IMR-90 (cell line): Measurements from ENCODE around the gene GNB5. TPM values are rescaled to one million over a fixed set of nuclear protein-coding genes. Genes with fewer than 3 reads are reported as not detected.
A peak's percentile ranks its signal among the peaks of the same experiment; 100 is the strongest.

Source experiments
- ATAC-seq: fragments of 200-7000 bp; cut with Tn5 transposase; 2 replicates; pipeline ENCODE4 v1.9.1; 2020; ENCODE audit warnings: low read depth, mild to moderate bottlenecking, moderate library complexity
- BruUV-seq: library from RNA; stranded (reverse); fragments of 400-500 nt; replicated peaks from 2 replicates; lab custom pipeline; 2021; lab: Mats Ljungman, UMichigan
- CTCF ChIA-PET: fragments of 300-600 bp; formaldehyde crosslinking; extraction: SDS; loops from one replicate; lab custom pipeline; 2021; ENCODE audit warnings: antibody characterized with exemption; lab: Yijun Ruan, JAX
- POLR2A ChIA-PET: fragments of 300-600 bp; sonication (Branson Sonifier 250); formaldehyde crosslinking; loops from one replicate; lab custom pipeline; 2022; ENCODE audit warnings: antibody characterized with exemption; ENCODE audit not compliant: unreplicated experiment; lab: Charles Lee
- DNase-seq: peaks from one replicate; pipeline ENCODE4 v3.0.0; 2013
- H2AFZ ChIP-seq: replicated peaks from 2 replicates; pipeline ENCODE3; 2013; ENCODE audit warnings: low read length, mild to moderate bottlenecking; ENCODE audit not compliant: poor library complexity
- H2AK5ac ChIP-seq: 2 replicates; pipeline ENCODE4 v1.6.1; 2013; ENCODE audit warnings: low read depth, low read length, inconsistent platforms
- H2AK9ac ChIP-seq: replicated peaks from 2 replicates; pipeline ENCODE3; 2013; ENCODE audit warnings: mild to moderate bottlenecking, low read depth, low read length, moderate library complexity; ENCODE audit not compliant: poor library complexity
- H2BK120ac ChIP-seq: 2 replicates; pipeline ENCODE4 v1.6.1; 2013; ENCODE audit warnings: low read depth, low read length, inconsistent platforms
- H2BK15ac ChIP-seq: 3 replicates; pipeline ENCODE4 v1.6.1; 2013; ENCODE audit warnings: low read depth, low read length, inconsistent platforms
- H2BK20ac ChIP-seq: 2 replicates; pipeline ENCODE4 v1.6.1; 2013; ENCODE audit warnings: low read depth, mild to moderate bottlenecking, inconsistent platforms, low read length, moderate library complexity
- H2BK5ac ChIP-seq: 2 replicates; pipeline ENCODE4 v1.6.1; 2013; ENCODE audit warnings: mild to moderate bottlenecking, low read depth, low read length, inconsistent platforms; ENCODE audit not compliant: poor library complexity, severe bottlenecking
- H3K14ac ChIP-seq: replicated peaks from 2 replicates; pipeline ENCODE4 v1.6.1; 2013; ENCODE audit warnings: low read depth, low read length, inconsistent platforms
- H3K18ac ChIP-seq: 2 replicates; pipeline ENCODE4 v1.6.1; 2013; ENCODE audit warnings: low read depth, low read length, control low read depth
- H3K23ac ChIP-seq: 2 replicates; pipeline ENCODE4 v1.6.1; 2013; ENCODE audit warnings: low read depth, low read length, inconsistent platforms
- H3K27ac ChIP-seq: 2 replicates; pipeline ENCODE4 v1.5.1; 2013; ENCODE audit warnings: mild to moderate bottlenecking, control low read depth, low read length; ENCODE audit not compliant: insufficient read depth
- H3K27me3 ChIP-seq: 2 replicates; pipeline ENCODE4 v1.6.1; 2013; ENCODE audit warnings: low read length; ENCODE audit not compliant: control insufficient read depth, insufficient read depth
- H3K36me3 ChIP-seq: 2 replicates; pipeline ENCODE4 v1.6.1; 2013; ENCODE audit warnings: low read length, mixed read lengths; ENCODE audit not compliant: control insufficient read depth, insufficient read depth
- H3K4ac ChIP-seq: 2 replicates; pipeline ENCODE4 v1.6.1; 2013; ENCODE audit warnings: low read depth, low read length, inconsistent platforms
- H3K4me1 ChIP-seq: 2 replicates; pipeline ENCODE4 v1.6.1; 2013; ENCODE audit warnings: low read length, mixed read lengths; ENCODE audit not compliant: control insufficient read depth, insufficient read depth
- H3K4me2 ChIP-seq: 2 replicates; pipeline ENCODE4 v1.6.1; 2013; ENCODE audit warnings: low read depth, mild to moderate bottlenecking, control low read depth, low read length, moderate library complexity
- H3K4me3 ChIP-seq: 2 replicates; pipeline ENCODE4 v1.5.1; 2013; ENCODE audit warnings: low read depth, mild to moderate bottlenecking, control low read depth, low read length, moderate library complexity; ENCODE audit not compliant: insufficient read depth
- H3K56ac ChIP-seq: 2 replicates; pipeline ENCODE4 v1.6.1; 2013; ENCODE audit warnings: low read length, inconsistent platforms; ENCODE audit not compliant: insufficient read depth; ENCODE audit errors: extremely low read depth
- H3K79me1 ChIP-seq, 2 experiments: 2 replicates each; pipeline ENCODE4 v1.6.1; 2013; ENCODE audit warnings: low read length in 2 of 2, inconsistent platforms in 1 of 2, low read depth in 1 of 2
- H3K9ac ChIP-seq: 2 replicates; pipeline ENCODE4 v1.6.1; 2013; ENCODE audit warnings: low read depth, low read length, control low read depth
- H3K9me1 ChIP-seq: 2 replicates; pipeline ENCODE4 v1.6.1; 2013; ENCODE audit warnings: low read length, inconsistent platforms; ENCODE audit not compliant: insufficient read depth
- H3K9me3 ChIP-seq: 2 replicates; pipeline ENCODE4 v1.6.1; 2013; ENCODE audit warnings: low read length; ENCODE audit not compliant: control insufficient read depth, insufficient read depth
- H4K20me1 ChIP-seq: 2 replicates; pipeline ENCODE4 v1.6.1; 2013; ENCODE audit warnings: low read length, inconsistent platforms; ENCODE audit not compliant: insufficient read depth
- H4K5ac ChIP-seq: 2 replicates; pipeline ENCODE4 v1.6.1; 2013; ENCODE audit warnings: mild to moderate bottlenecking, low read depth, low read length, control low read depth
- H4K8ac ChIP-seq, 2 experiments: 2 replicates each; pipeline ENCODE4 v1.6.1; 2013; ENCODE audit warnings: low read depth in 2 of 2, low read length in 2 of 2, control low read depth in 1 of 2, inconsistent platforms in 1 of 2
- H4K91ac ChIP-seq: 2 replicates; pipeline ENCODE4 v1.6.1; 2013; ENCODE audit warnings: low read depth, low read length, inconsistent platforms; ENCODE audit not compliant: insufficient read depth
- BHLHE40 ChIP-seq: fragments of 150-350 bp; IDR thresholded peaks from 2 replicates; pipeline ENCODE4 v1.6.1; 2016; ENCODE audit warnings: mild to moderate bottlenecking, low read depth, low read length
- CEBPB ChIP-seq: IDR thresholded peaks from 2 replicates; pipeline ENCODE4 v1.6.1; 2012; ENCODE audit warnings: low read depth, low read length, improper control_type of control experiment
- CHD1 ChIP-seq: IDR thresholded peaks from 2 replicates; pipeline ENCODE4 v1.6.1; 2012; ENCODE audit warnings: low read depth, low read length, improper control_type of control experiment
- FOS ChIP-seq: fragments of 150-350 bp; IDR thresholded peaks from 2 replicates; pipeline ENCODE4 v1.6.1; 2016; ENCODE audit warnings: low read depth, low read length
- MAFK ChIP-seq: IDR thresholded peaks from 2 replicates; pipeline ENCODE4 v1.6.1; 2012; ENCODE audit warnings: low read depth, low read length, improper control_type of control experiment
- MAZ ChIP-seq: IDR thresholded peaks from 2 replicates; pipeline ENCODE4 v1.6.1; 2012; ENCODE audit warnings: low read depth, mild to moderate bottlenecking, low read length, improper control_type of control experiment, moderate library complexity, borderline replicate concordance
- MXI1 ChIP-seq: IDR thresholded peaks from 2 replicates; pipeline ENCODE4 v1.6.1; 2012; ENCODE audit warnings: low read depth, mild to moderate bottlenecking, low read length, moderate library complexity, borderline replicate concordance
- NFE2L2 ChIP-seq: fragments of 150-350 bp; IDR thresholded peaks from 2 replicates; pipeline ENCODE4 v1.6.1; 2016; ENCODE audit warnings: low read depth, mild to moderate bottlenecking, low read length
- POLR2A ChIP-seq: IDR thresholded peaks from 2 replicates; pipeline ENCODE4 v1.6.1; 2012; ENCODE audit warnings: mild to moderate bottlenecking, low read depth, low read length
- RAD21 ChIP-seq: IDR thresholded peaks from 2 replicates; pipeline ENCODE4 v1.6.1; 2012; ENCODE audit warnings: low read length, improper control_type of control experiment
- RCOR1 ChIP-seq: IDR thresholded peaks from 2 replicates; pipeline ENCODE4 v1.6.1; 2012; ENCODE audit warnings: mild to moderate bottlenecking, low read length, improper control_type of control experiment; ENCODE audit not compliant: insufficient replicate concordance
- RFX5 ChIP-seq: IDR thresholded peaks from 2 replicates; pipeline ENCODE4 v1.8.0; 2012; ENCODE audit warnings: low read depth, mild to moderate bottlenecking, low read length, moderate library complexity
- SMC3 ChIP-seq: fragments of 150-350 bp; IDR thresholded peaks from 2 replicates; pipeline ENCODE4 v1.6.1; 2016; ENCODE audit warnings: low read depth, mild to moderate bottlenecking, antibody characterized with exemption, low read length, moderate library complexity
- USF2 ChIP-seq: fragments of 150-350 bp; IDR thresholded peaks from 2 replicates; pipeline ENCODE4 v1.6.1; 2017; ENCODE audit warnings: mild to moderate bottlenecking, antibody characterized with exemption, low read length, low read depth
- WGBS, 2 experiments: methylation state at CpG; one replicate each; pipeline versions ENCODE4 v1.1.5 to v1.1.7; 2013; ENCODE audit warnings: missing lambda C conversion rate in 2 of 2; ENCODE audit not compliant: insufficient read length in 1 of 2; ENCODE audit errors: extremely low coverage in 2 of 2; 5-methylcytosine and 5-hydroxymethylcytosine counted together
- dilution Hi-C: fragments of 300-500 bp; cut with HindIII; formaldehyde crosslinking; loops from one replicate; pipeline ENCODE4 v1.14.3; 2018; ENCODE audit warnings: low sequenced_read_pairs; ENCODE audit not compliant: unreplicated experiment
- in situ Hi-C: fragments of 300-500 bp; cut with MboI; formaldehyde crosslinking; loops from 3 replicates; pipeline ENCODE4 v1.14.3; 2019; ENCODE audit warnings: low sequenced_read_pairs, inconsistent platforms, mixed read lengths
- intact Hi-C: fragments of 100-400 bp; cut with micrococcal nuclease; formaldehyde crosslinking; loops from 2 replicates; pipeline ENCODE4 v1.10.0; 2022
- polyA plus RNA-seq, 3 experiments: library from polyadenylated mRNA; depleted of rRNA; stranded (reverse); fragments of >200 nt; gene quantifications; 2 replicates each; pipeline ENCODE4 v1.2.3, GENCODE V29; 2012; ENCODE audit warnings: low replicate concordance in 1 of 3
- total RNA-seq: library from RNA; depleted of rRNA; stranded (reverse); fragments of >200 nt; gene quantifications from 2 replicates; pipeline ENCODE4 v1.2.3, GENCODE V29; 2012
- TF ChIP-seq, protein P1 (sequence below): fragments of 150-350 bp; IDR thresholded peaks from 2 replicates; pipeline ENCODE4 v1.6.1; 2016; ENCODE audit warnings: low read depth, mild to moderate bottlenecking, low read length, moderate library complexity, borderline replicate concordance
- TF ChIP-seq, protein P2 (sequence below): conservative IDR thresholded peaks from 2 replicates; pipeline ENCODE4 v1.5.1; 2012; ENCODE audit warnings: mild to moderate bottlenecking, low read depth, low read length, improper control_type of control experiment

The GNB5 gene
- total and polyA plus RNA-seq, 2 of the 4 experiments (the other 2 are of a cell fraction), result 27.7 to 33.2 TPM

- BruUV-seq, result no TSS peak
- CTCF ChIA-PET, result no interaction called here
- no peaks in the 10 kb centered on the region for H4K20me1 ChIP-seq
- ATAC-seq, result no peak
- no peak overlapping the region for H3K4me3 ChIP-seq
- TF ChIP-seq NFE2L2 (no peak), BHLHE40 (no peak), FOS (no peak), RFX5 (no peak), SMC3 (no peak), CEBPB (no peak), RAD21 (no peak), RCOR1 (no peak), MAZ (no peak), USF2 (no peak), CHD1 (no peak), POLR2A (no peak), MXI1 (no peak), MAFK (no peak)
- TF ChIP-seq, protein P1, sequence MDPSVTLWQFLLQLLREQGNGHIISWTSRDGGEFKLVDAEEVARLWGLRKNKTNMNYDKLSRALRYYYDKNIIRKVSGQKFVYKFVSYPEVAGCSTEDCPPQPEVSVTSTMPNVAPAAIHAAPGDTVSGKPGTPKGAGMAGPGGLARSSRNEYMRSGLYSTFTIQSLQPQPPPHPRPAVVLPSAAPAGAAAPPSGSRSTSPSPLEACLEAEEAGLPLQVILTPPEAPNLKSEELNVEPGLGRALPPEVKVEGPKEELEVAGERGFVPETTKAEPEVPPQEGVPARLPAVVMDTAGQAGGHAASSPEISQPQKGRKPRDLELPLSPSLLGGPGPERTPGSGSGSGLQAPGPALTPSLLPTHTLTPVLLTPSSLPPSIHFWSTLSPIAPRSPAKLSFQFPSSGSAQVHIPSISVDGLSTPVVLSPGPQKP, result no peak
- TF ChIP-seq, protein P2, sequence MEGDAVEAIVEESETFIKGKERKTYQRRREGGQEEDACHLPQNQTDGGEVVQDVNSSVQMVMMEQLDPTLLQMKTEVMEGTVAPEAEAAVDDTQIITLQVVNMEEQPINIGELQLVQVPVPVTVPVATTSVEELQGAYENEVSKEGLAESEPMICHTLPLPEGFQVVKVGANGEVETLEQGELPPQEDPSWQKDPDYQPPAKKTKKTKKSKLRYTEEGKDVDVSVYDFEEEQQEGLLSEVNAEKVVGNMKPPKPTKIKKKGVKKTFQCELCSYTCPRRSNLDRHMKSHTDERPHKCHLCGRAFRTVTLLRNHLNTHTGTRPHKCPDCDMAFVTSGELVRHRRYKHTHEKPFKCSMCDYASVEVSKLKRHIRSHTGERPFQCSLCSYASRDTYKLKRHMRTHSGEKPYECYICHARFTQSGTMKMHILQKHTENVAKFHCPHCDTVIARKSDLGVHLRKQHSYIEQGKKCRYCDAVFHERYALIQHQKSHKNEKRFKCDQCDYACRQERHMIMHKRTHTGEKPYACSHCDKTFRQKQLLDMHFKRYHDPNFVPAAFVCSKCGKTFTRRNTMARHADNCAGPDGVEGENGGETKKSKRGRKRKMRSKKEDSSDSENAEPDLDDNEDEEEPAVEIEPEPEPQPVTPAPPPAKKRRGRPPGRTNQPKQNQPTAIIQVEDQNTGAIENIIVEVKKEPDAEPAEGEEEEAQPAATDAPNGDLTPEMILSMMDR, result no peak
- H2BK20ac ChIP-seq, result no peak overlapping the region
- no peak overlapping the region for H3K4ac ChIP-seq
- no peak overlapping the region for H2AFZ ChIP-seq
- H3K9me3 ChIP-seq, result no peaks in the 10 kb centered on the region
- H3K23ac ChIP-seq, result no peak overlapping the region
- no peak overlapping the region for H2BK120ac ChIP-seq
- POLR2A ChIA-PET, result no interaction called here
- peaks cover 1% of the 10 kb centered on the region; the same call in 1 of the 2 replicates for H3K4me1 ChIP-seq
- H2AK9ac ChIP-seq, result no peak overlapping the region
- dilution Hi-C loops, result no loop called here
- H3K14ac ChIP-seq, result no peak overlapping the region
- H3K56ac ChIP-seq, result no peak overlapping the region
- intact Hi-C loops, result loop anchor here (10.0 kb wide), 1 partner anchor 437 kb away; no protein-coding TSS in a partner anchor
- no peaks in the 10 kb centered on the region for H3K79me1 ChIP-seq
- no peak overlapping the region for H3K18ac ChIP-seq
- no peak overlapping the region for H2AK5ac ChIP-seq
- H3K27ac ChIP-seq, result no peak overlapping the region
- peak overlapping the region; percentile 80; the same call in 1 of the 2 replicates for H3K4me2 ChIP-seq
- H2BK15ac ChIP-seq, result no peak overlapping the region
- no peak for DNase-seq
- H3K36me3 ChIP-seq, result no peaks in the 10 kb centered on the region
- H3K9me1 ChIP-seq, result no peaks in the 10 kb centered on the region
- H4K8ac ChIP-seq, result no peak overlapping the region
- H2BK5ac ChIP-seq, result no peak overlapping the region
- no peak overlapping the region for H4K5ac ChIP-seq
- in situ Hi-C loops, result no loop called here
- no peak overlapping the region for H3K9ac ChIP-seq
- peaks cover 26% of the 10 kb centered on the region for H3K27me3 ChIP-seq
- WGBS, 2 experiments, result no CpG with 5 or more reads among the region's 5 CpGs
- H4K91ac ChIP-seq, result no peak overlapping the region
Observed at GRCh38 chr15:52221730-52222129, 30.5 kb upstream of the GNB5 start.
